Effector memory CD8-positive, alpha-beta T cell (primary cell): ENCODE measurements around the gene USP47.
A peak's percentile ranks its signal among the peaks of the same experiment; 100 is the strongest.

Experiments used
- ATAC-seq: fragments of 150-1000 bp; cut with Tn5 transposase; replicated peaks from 2 replicates; pipeline ENCODE4 v1.10.0; 2021; ENCODE audit warnings: mild to moderate bottlenecking, moderate library complexity
- DNase-seq, 3 experiments: peaks; one replicate each; pipeline ENCODE4 v3.0.0; 2021
- H3K27ac Mint-ChIP-seq, 2 donors: one replicate each; pipeline ENCODE4 v1.8.0; 2022; ENCODE audit warnings: mild to moderate bottlenecking in 2 of 2, mixed read lengths in 2 of 2, moderate library complexity in 2 of 2
- H3K27me3 Mint-ChIP-seq, 2 donors: one replicate each; pipeline ENCODE4 v1.8.0; 2022; ENCODE audit warnings: mixed read lengths in 2 of 2
- H3K36me3 Mint-ChIP-seq: one replicate; pipeline ENCODE4 v1.8.0; 2022; ENCODE audit warnings: mild to moderate bottlenecking, moderate library complexity, mixed read lengths; ENCODE audit not compliant: insufficient read depth
- H3K4me1 Mint-ChIP-seq, 2 donors: one replicate each; pipeline ENCODE4 v1.8.0; 2022; ENCODE audit warnings: low read depth in 2 of 2, mixed read lengths in 2 of 2
- H3K4me3 Mint-ChIP-seq, 2 donors: one replicate each; pipeline ENCODE4 v1.8.0; 2022; ENCODE audit warnings: mild to moderate bottlenecking in 2 of 2, mixed read lengths in 2 of 2, moderate library complexity in 2 of 2
- H3K9me3 Mint-ChIP-seq, 2 donors: one replicate each; pipeline ENCODE4 v1.8.0; 2022; ENCODE audit warnings: mixed read lengths in 2 of 2

USP47 gene

DNA sequence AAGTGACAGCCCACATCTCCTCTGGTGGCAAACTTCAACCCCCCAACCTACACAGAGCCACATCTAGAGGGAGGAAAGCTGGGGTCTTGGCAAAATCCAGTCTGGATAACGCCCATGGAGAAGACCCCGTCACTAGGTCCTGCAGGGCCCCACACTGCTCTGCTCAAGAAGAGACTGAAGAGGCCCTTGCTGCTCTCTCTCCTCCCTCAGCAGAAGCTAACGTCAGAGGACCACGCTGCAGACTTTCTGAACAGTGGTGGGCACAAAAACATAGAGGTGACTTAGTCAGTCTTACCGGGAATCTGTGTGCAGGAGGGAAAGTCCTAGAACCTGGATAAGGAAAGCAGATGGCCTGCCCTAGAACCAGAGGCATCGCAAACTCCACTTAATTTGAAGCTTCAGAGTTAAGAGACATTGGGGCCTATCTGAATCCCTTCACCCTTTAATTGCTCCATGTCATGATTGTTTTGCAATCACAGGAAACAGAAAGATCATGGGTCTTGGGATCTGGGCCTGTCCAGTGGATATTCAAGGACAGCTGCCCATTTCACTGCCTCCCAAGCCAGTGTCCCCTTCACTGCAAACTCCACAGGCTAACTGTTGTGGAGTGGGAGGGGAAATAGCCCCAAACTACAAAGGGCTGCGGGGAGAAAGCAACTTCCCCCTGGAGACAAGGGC, 164.9 kb downstream of the USP47 start:
- no peaks in the 10 kb centered on the region for H3K9me3 Mint-ChIP-seq
- DNase-seq, result no peak
- ATAC-seq, result no peak
- peaks cover 75 to 92% of the 10 kb centered on the region in 2 donors for H3K27me3 Mint-ChIP-seq
- H3K36me3 Mint-ChIP-seq, result peaks cover 4% of the 10 kb centered on the region
- H3K4me3 Mint-ChIP-seq, result peak overlapping the region in 1 of 2 donors; percentile 2
- H3K4me1 Mint-ChIP-seq, result peaks cover 8 to 10% of the 10 kb centered on the region in 2 donors
- no peak overlapping the region for H3K27ac Mint-ChIP-seq

DNA sequence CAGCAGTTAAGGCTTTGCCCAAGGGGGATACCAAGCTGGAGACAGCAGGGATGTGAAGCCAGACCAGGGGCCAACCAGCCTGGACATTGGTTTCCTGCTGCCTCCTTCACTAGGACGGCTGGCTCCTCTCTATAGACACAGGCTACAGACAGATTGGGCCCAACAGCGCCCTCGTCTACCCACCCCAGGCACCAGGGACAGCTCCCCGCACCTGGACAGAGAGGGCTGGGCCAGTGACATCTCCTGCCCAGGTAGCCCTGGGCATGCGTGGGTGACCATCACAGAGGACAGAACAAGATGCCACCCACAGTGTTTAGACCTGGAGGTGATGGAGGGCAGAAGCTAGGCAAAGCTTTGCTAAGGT, 165.4 kb downstream of the USP47 start:
- Mint-ChIP-seq H3K27me3 (peaks cover 75 to 91% of the 10 kb centered on the region in 2 donors), H3K36me3 (peaks cover 4% of the 10 kb centered on the region), H3K4me3 (peak overlapping the region; percentile 79 to 80), H3K27ac (no peak overlapping the region), H3K4me1 (peaks cover 8 to 10% of the 10 kb centered on the region in 2 donors), H3K9me3 (no peaks in the 10 kb centered on the region)
- ATAC-seq (no peak), DNase-seq (no peak)

DNA sequence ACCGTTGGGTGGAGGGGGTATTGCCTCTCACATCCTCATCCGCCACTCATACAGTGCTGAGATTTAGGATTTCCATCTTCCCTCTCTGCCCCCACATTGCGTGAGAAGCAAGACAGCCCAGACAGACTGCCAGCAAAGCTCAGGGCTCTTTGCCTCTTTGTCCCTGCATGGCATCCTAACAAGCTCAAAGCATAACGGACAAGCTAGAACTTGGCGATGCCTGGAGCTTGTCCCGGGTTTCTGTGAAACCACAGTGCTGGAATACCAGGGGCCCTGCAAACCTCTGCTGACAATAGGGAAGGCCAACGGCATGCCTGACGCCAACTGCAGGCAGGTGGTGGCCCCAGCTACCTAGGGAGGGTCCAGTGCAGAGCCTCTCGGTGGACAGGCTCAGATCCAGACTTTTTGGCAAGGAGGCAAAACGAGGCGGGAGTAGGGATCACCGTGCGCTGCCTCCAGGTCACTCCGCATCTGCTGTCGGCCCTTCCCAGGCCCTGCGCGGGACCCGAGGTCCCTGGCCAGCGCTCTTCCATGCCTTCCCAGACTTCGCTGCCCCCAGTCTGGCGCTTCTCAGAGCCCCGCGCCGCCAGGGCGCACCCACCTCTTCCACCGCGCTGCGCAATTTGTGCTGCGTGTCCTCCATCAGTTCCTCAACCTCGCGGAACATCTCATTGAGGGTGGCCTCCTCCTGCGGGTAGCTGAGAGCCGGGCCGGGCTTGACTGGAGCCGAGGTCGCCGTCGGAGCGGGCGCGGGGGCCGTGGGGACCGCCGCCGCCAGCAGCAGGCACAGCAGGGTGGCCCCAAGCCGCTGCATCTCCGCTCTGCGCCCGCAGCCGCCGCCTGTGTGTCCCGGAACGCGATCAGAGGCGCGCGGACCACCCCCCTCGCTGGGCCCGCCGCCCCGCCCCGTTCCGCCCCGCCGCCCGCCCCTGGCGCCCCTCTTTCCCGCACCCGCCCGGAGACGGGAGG, 166.3 kb downstream of the USP47 start, which contains the start of gene DKK3:
Gene DKK3 (minus strand): TSS at position 858 of the 969 bp plus-strand sequence. CDS start 44 bp downstream, at position 814.
- Mint-ChIP-seq H3K27me3 (peaks cover 74 to 85% of the 10 kb centered on the region in 2 donors), H3K27ac (peak within 1 kb of the TSS; percentile 24 to 52), H3K9me3 (no peaks in the 10 kb centered on the region), H3K36me3 (peaks cover 4% of the 10 kb centered on the region), H3K4me3 (peak within 1 kb of the TSS; percentile 80 to 84), H3K4me1 (peaks cover 8 to 10% of the 10 kb centered on the region in 2 donors)
- DNase-seq, result peak in 1 of 3 experiments; percentile 19
- ATAC-seq, result peak; percentile 76
